ENCODE measurements around the gene SDHD. TPM values are rescaled to one million over a fixed set of nuclear protein-coding genes. Genes with fewer than 3 reads are reported as not detected.

SDHD gene
- total and polyA plus RNA-seq, 4 donors = 154 to 277 (median 177) TPM

GRCh38 chr11:112115386-112115785 is 28.7 kb downstream of the SDHD start:
- 73% methylated on average over 5 of the region's 5 CpGs for WGBS
- H3K4me3 ChIP-seq (ENCODE audit: low read depth in 1 of 3, low read length in 3 of 3) = no peak overlapping the region
- H3K36me3 ChIP-seq (ENCODE audit: control insufficient read depth in 4 of 4, insufficient read depth in 3 of 4, low read depth in 1 of 4, low read length in 3 of 4) = no peaks in the 10 kb centered on the region
- DNase-seq (ENCODE audit: low spot score) = no peak
- no peak overlapping the region for H3K9ac ChIP-seq (ENCODE audit: low read depth in 1 of 2, low read length in 2 of 2)
- peaks cover 0 to 3% (median 1%) of the 10 kb centered on the region in 4 donors for H3K4me1 ChIP-seq (ENCODE audit: control insufficient read depth in 4 of 4, insufficient read depth in 4 of 4, low read length in 3 of 4)
- TF ChIP-seq RAD21 (IDR thresholded peaks at IDR 0.05) = no peak
- no peak for TF ChIP-seq HNF4A (conservative IDR thresholded peaks at IDR 0.05)
- no peak for TF ChIP-seq RXRA (IDR thresholded peaks at IDR 0.05)
- TF ChIP-seq REST (IDR thresholded peaks at IDR 0.05) = no peak
- TF ChIP-seq SP1 (IDR thresholded peaks at IDR 0.05) = no peak
- TF ChIP-seq FOXA2 (IDR thresholded peaks at IDR 0.05) = no peak
- no peak for TF ChIP-seq ZBTB33 (IDR thresholded peaks at IDR 0.05)
- TF ChIP-seq CTCF (IDR thresholded peaks at IDR 0.05; ENCODE audit: low read depth, low read length, missing input control) = no peak
- no peak for TF ChIP-seq FOXA1 (IDR thresholded peaks at IDR 0.05)
- no peak for TF ChIP-seq EGR1 (IDR thresholded peaks at IDR 0.05; ENCODE audit: low read depth in 2 of 2)
- TF ChIP-seq MAX (IDR thresholded peaks at IDR 0.05) = no peak
- TF ChIP-seq HNF4G (IDR thresholded peaks at IDR 0.05) = no peak
- TF ChIP-seq ATF3 (IDR thresholded peaks at IDR 0.05) = no peak
- TF ChIP-seq GABPA (IDR thresholded peaks at IDR 0.05 in 1 of 2, conservative IDR thresholded peaks at IDR 0.05 in 1 of 2) = no peak
- TF ChIP-seq YY1 (IDR thresholded peaks at IDR 0.05) = no peak
- TF ChIP-seq NR2F2 (IDR thresholded peaks at IDR 0.05) = no peak
- no peaks in the 10 kb centered on the region for H3K9me3 ChIP-seq (ENCODE audit: control insufficient read depth in 4 of 4, low read length in 3 of 4)
- H3K27ac ChIP-seq (ENCODE audit: low read depth in 1 of 2, low read length in 2 of 2) = no peak overlapping the region
- H3K27me3 ChIP-seq (ENCODE audit: control insufficient read depth in 4 of 4, insufficient read depth in 4 of 4, low read length in 3 of 4) = no peaks in the 10 kb centered on the region

- Histone ChIP-seq H3K9me3 (ENCODE audit: control insufficient read depth in 4 of 4, low read length in 3 of 4) (no peaks in the 10 kb centered on the region), H3K36me3 (ENCODE audit: control insufficient read depth in 4 of 4, insufficient read depth in 3 of 4, low read depth in 1 of 4, low read length in 3 of 4) (no peaks in the 10 kb centered on the region), H3K4me3 (ENCODE audit: low read depth in 1 of 3, low read length in 3 of 3) (no peak overlapping the region), H3K27ac (ENCODE audit: low read depth in 1 of 2, low read length in 2 of 2) (no peak overlapping the region), H3K9ac (ENCODE audit: low read depth in 1 of 2, low read length in 2 of 2) (no peak overlapping the region), H3K4me1 (ENCODE audit: control insufficient read depth in 4 of 4, insufficient read depth in 4 of 4, low read length in 3 of 4) (peaks cover 0 to 3% (median 1%) of the 10 kb centered on the region in 4 donors), H3K27me3 (ENCODE audit: control insufficient read depth in 4 of 4, insufficient read depth in 4 of 4, low read length in 3 of 4) (no peaks in the 10 kb centered on the region)
- 91% methylated on average over 2 of the region's 2 CpGs for WGBS
- no peak for TF ChIP-seq YY1 (IDR thresholded peaks at IDR 0.05)
- no peak for TF ChIP-seq GABPA (IDR thresholded peaks at IDR 0.05 in 1 of 2, conservative IDR thresholded peaks at IDR 0.05 in 1 of 2)
- no peak for TF ChIP-seq HNF4A (conservative IDR thresholded peaks at IDR 0.05)
- no peak for TF ChIP-seq JUND (IDR thresholded peaks at IDR 0.05)
- TF ChIP-seq RAD21 (IDR thresholded peaks at IDR 0.05) = no peak
- TF ChIP-seq RXRA (IDR thresholded peaks at IDR 0.05) = no peak
- no peak for TF ChIP-seq FOXA2 (IDR thresholded peaks at IDR 0.05)
- no peak for TF ChIP-seq FOXA1 (IDR thresholded peaks at IDR 0.05)
- TF ChIP-seq EGR1 (IDR thresholded peaks at IDR 0.05; ENCODE audit: low read depth in 2 of 2) = no peak
- no peak for TF ChIP-seq HNF4G (IDR thresholded peaks at IDR 0.05)
- no peak for TF ChIP-seq TAF1 (conservative IDR thresholded peaks at IDR 0.05)
- TF ChIP-seq ATF3 (IDR thresholded peaks at IDR 0.05) = no peak
- TF ChIP-seq NR2F2 (IDR thresholded peaks at IDR 0.05) = no peak
- no peak for DNase-seq (ENCODE audit: low spot score)
Observed at GRCh38 chr11:112118176-112118575, 31.5 kb downstream of the SDHD start.

All from liver (tissue), 9 donors.